ENCODE measurements around the gene EXOSC10.

GRCh38 chr1:11080931-11081330 is 18.7 kb downstream of the EXOSC10 start:
- no peak for TF ChIP-seq EP300 (IDR thresholded peaks at IDR 0.05; ENCODE audit: borderline replicate concordance in 1 of 2, low read depth in 1 of 2, low read length in 1 of 2)
- TF ChIP-seq NFIC (IDR thresholded peaks at IDR 0.05; ENCODE audit: borderline replicate concordance): no peak
